Fibroblast of skin of abdomen (primary cell): Measurements from ENCODE around the gene JAK1. TPM values are rescaled to one million over a fixed set of nuclear protein-coding genes. Genes with fewer than 3 reads are reported as not detected.
A peak's percentile ranks its signal among the peaks of the same experiment; 100 is the strongest.
"Not testable (repeated sequence)": the region's sequence is repeated elsewhere in the genome, so short reads cannot be mapped to it uniquely, and the experiment has no call there.

ENCODE experiments used
- DNase-seq: peaks from one replicate; pipeline ENCODE4 v3.0.0-alpha.2; 2013
- polyA plus RNA-seq, 2 experiments: library from polyadenylated mRNA; unstranded; fragments of 120-200 nt; gene quantifications; one replicate each; pipeline ENCODE4 v1.2.1, GENCODE V29; 2013; ENCODE audit not compliant: insufficient read length in 2 of 2

Gene JAK1
- polyA plus RNA-seq (2013, experiment 1 of 2; ENCODE audit: insufficient read length): 96.0 TPM
- 94.9 TPM for polyA plus RNA-seq (2013, experiment 2 of 2; ENCODE audit: insufficient read length)

DNA sequence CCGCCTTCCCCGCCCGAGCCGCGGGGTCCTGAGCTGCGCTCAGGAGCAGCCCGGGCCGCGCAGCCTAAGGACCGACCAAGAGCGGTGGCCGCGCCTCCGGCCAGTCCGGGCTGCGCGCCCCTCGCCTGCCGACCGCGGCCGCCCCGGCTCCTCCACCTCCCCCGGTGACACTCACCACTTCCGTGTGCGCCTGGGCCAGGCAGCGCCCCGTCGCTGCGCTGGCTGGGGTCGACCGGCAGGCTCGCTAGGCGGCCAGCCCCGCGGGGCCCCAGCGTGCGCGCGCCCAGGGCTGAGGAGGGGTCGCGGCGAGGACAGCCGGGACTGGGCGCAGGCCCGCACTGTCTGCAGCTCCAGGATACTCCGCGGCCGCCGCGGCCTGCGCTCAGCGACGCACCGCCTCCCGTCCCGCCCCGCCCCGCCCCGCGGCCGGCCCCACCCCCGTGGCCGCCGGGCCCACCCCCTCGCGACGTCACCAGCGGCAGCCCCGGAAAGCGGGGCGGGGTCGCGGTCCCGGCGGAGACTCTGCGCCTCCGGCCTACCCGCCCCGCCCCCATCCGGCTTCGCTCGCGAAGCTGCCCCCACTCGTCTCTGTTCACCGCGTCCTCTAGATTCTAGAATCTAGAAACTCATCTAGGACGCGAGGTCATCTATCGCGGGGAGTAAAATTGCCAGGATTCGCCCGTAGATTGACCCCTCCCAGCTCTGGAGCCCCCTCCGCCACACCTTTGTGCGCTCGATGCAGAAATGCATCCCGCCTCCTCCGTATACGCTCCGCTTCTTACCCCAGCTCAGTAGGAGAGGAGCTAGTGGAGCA lies at the start of gene JAK1:
Gene JAK1, minus strand, starts transcription at position 392 of the 814 bp plus-strand sequence. CDS start 80,285 bp downstream, outside the sequence.
- peak; percentile 87 for DNase-seq

DNA sequence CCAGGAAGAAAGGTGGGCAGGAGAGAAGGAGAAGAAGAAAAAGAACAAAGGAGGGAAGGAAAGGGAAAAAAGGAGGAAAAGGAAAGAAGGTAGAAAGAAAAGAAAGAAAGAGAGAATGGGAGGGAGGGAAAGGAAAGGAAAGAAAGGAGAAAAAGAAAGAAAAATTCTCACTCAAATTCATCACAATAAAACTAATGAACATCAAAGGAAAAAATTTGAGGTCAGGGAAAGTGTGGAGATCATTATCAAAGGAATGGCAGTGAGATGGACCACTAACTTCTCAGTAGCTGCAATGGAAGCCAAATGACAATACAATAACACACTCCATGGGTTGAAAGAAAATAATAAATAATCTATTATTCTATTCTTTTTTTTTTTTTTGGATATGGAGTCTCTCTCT lies 48.0 kb upstream of the JAK1 start:
- DNase-seq: no peak

DNA sequence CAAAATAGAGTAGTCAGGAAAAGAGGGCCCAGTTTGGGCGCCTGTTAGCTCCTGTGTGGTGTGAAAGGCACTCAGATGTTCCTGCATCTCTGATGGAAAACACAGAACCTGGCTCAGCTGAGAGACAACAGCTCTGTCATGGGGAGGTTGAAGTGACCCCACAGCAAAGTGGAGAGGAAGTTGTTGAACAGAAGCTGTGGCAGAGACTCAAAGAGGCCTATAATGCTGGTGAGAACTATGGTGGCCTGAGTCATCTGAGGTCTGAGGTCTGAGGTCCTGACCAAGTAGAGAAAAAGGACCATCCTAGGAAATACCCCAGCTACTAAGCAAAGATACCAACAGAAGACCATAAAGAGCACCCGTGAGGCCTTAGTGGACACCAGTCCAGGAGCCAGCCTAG lies 45.6 kb upstream of the JAK1 start:
- DNase-seq: no peak

DNA sequence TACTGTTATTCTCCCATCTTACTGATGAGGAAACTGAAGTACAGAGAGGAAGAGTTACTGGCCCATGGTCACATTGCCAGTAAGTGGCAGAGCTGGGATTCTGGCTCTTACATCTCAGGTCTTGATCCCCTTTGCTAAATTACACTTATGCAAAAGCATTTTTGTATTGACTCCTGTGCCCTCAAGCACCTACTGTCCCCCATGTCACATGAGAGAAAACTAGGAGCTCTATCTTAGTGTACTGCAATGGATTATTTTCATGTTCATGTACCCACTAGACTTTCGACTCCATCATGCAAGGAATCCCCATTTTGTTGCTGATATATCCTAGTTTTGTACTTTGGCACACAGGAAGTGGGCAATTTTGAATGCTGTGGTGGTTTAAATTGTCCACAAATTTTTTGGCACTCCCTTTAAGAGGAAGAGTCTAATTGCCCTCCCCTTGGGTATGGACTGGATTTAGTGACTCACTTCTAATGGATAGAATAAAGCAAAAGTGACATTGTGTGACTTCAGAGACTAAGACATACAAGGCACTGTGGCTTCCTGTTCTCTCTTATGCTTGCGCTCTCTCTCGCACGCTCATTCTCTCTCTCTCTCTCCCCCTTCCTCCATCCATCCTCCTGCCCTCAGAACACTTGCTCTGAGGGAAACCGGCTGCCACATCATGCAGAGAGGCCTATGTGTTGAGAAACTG lies 43.5 kb upstream of the JAK1 start:
- no peak for DNase-seq

DNA sequence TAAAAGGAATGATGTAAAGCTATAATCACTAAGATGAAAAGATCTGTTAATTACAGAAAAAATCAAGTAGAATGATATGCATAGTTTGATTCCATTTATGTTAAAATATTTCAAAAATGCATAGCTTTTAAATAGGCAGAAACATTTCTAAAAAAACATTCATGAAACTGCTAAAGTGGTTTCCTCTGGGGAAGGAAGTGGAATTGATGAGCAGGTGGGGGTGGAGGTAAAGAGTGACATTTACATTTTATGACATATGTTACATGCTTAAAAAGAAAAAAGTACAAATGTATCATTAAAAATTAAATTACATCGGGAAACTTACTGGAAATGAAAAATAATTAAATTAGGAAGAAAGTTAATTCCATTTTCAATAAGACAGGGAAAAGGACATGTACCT lies 42.8 kb upstream of the JAK1 start:
- no peak for DNase-seq

DNA sequence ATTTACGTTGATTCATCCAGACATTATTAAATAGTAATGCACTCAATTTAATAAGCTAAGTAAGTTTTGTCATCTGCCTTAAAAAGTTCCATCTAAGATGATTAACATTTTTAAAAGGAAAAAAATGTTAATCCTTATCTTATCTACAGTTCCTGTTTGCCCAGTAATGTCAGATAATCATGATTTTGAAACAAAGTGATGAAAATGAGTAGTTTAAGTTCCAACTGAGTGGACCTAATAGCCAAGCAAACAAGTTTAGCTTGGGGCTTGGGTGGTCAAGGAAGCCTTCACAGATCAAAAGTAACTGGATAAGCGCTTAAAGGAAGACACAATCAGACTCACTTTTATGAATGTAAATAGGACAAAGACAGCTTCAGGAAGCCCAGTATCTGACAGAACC lies 40.5 kb upstream of the JAK1 start:
- DNase-seq: no peak

DNA sequence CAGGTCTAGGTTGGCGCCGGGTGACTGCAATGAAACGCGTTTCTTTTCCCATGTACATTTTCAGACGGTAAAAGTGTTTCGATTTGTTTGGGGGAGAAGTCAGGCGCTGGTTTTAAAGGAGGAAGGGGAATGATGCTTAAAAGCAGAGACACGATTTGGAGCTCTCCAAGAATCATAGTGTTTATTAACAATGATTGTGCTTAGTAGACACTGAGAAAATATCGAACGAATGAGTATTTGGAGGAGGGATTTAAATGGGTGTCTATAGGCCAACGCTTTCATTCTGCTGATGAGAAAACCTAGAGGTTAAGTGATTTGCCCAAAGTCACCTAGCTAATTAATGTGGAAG lies 36.9 kb upstream of the JAK1 start:
- DNase-seq: no peak

DNA sequence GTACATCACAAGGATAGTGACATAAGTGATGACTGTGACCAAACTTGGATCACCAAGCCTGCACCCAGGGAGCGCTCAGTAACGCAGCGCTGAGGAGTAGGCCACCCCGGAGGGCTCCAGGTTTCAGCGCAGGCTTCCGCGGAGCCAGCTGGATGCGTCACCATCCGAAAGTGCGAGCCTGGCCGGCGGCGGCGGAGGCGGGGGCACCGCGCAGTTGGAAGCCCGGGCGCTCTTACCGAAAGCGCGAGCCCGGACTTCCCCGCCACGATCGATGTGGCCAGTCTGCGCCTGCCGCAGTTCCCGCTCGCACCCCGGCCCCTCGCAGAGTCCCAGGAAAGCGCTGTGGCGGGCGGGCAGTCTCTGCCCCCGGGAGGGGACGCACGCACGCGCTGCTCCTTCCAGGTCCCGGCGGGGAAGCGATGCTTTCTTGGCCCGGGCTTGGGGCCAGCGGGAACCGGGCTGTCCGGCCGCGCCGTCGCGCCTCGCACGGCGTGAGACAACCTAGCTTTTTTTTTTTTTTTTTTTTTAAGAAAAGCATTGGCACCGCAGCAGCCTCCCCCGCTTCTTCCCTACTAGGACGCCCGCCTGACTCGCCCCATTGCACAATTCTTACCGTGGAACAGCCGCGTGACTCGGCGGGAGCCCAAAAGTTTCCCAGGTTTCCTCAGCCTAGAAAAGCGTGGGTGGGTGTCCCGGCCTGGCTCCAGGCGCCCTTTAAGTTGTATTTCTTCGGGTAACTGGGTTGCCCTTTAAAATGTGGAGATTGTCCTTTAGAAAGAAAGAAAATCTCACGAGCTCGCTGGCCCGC lies 36.4 kb upstream of the JAK1 start:
- peak; percentile 74 for DNase-seq

DNA sequence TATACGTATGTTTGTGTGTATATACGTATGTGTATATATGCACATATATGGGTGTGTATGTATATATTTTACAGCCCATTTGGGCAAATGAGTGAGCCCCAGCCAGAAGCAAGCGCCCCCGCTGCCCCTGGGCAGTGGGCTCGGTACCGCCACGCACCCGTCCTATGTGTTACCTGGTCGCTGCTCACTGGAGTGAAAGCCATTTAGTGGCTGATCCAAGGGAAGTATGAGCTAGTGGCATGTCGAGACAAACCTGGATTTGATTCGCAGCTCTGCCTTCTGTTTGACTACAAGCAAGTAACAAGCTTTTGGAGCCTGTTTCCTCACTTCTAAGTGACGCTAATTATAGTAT lies 35.8 kb upstream of the JAK1 start:
- DNase-seq: no peak

DNA sequence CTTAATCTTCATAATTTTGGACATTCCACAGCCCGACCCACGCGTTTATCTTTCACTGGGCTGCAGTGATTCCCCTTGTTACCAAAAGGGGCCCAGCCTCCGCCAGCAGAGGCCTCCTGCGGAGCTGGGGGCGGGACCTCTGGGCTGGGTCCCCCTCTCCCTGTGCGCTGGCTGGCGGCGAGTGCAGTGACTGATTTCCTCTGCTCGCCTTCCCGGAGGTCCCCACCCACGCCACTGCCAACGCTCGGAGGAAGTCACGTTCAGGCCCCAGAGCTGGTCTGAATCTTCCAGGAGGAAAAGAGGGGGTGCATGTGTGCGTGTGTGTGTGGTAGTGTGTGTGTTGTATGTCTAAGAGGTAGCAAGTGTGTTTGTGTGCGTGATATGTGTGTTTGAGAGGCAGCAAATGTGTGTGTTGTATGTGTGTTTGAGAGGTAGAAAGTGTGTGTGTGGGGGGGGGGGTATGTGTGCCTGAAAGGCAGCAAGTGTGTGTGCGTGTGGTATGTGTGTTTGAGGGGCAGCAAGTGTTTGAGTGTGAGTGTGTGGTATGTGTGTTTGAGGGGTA lies 35.0 kb upstream of the JAK1 start:
- peak; percentile 64 for DNase-seq

DNA sequence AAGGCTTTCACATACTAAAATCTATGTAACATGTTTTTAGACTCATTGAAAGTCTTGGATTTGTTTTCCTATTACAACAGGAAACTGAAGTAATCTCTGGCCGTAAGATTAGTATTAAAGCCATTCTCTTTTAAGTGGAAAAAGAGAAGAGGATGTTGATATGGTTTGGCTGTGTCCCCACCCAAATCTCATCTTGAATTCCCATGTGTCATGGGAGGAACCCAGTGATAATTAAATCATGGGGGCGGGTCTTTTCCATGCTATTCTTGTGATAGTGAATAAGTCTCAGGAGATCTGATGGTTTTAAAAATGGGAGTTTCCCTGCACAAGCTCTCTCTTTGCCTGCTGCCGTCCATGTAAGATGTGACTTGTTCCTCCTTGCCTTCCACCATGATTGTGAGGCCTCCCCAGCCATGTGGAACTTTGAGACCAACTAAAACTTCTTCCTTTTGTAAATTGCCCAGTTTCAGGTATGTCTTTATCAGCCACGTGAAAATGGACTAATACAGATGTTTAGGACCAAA lies 32.1 kb upstream of the JAK1 start:
- DNase-seq: not testable (repeated sequence)

DNA sequence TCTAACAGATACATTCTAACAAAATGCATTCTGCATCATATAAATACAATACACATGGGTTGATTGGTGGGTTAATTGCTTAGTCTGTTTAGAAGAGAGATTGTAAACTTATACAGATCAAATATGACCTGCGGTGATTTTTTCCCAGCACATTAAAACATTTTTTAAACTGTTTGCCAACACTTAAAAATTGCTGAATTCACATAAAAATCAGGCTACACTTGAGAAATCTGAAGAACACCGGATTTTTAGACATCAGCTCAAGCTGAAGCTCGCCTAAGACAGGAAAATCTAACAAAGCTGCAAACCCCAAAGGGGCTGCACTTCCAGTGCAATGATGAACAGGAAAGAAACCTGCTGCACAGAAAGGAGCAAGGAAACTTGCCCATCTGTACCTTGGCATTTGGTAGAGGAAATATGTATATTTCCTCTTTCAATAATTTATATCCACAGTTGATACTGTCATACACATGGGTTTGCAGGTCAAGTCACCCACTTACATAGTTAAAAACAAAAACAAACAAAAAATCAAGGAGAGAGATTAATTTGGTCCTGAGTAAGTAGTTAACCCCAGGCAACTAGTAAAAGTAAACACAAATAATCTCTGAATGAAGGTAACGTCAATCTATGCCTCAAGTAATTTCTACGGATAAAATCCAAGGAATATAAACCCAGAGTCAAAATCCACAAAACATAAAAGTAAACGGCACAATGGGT lies 30.4 kb upstream of the JAK1 start:
- no peak for DNase-seq

DNA sequence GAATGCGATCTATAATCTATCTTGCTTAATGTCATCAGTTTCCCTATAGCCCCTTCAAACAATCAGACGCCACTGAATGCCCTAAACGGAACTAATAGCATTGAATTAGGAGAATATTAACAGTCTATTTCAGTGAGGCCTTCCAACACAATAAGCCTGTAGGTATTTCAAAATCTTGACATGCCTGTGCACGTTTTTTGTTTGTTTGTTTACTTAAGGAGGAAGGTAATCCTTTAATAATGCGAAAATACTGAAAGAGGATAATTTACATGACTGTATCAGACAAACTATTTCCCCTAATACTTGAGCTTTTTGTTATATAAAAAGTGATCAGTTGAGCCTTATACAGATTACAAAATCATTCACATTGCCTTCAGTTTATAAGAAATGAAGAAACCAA lies 29.0 kb upstream of the JAK1 start:
- no peak for DNase-seq

DNA sequence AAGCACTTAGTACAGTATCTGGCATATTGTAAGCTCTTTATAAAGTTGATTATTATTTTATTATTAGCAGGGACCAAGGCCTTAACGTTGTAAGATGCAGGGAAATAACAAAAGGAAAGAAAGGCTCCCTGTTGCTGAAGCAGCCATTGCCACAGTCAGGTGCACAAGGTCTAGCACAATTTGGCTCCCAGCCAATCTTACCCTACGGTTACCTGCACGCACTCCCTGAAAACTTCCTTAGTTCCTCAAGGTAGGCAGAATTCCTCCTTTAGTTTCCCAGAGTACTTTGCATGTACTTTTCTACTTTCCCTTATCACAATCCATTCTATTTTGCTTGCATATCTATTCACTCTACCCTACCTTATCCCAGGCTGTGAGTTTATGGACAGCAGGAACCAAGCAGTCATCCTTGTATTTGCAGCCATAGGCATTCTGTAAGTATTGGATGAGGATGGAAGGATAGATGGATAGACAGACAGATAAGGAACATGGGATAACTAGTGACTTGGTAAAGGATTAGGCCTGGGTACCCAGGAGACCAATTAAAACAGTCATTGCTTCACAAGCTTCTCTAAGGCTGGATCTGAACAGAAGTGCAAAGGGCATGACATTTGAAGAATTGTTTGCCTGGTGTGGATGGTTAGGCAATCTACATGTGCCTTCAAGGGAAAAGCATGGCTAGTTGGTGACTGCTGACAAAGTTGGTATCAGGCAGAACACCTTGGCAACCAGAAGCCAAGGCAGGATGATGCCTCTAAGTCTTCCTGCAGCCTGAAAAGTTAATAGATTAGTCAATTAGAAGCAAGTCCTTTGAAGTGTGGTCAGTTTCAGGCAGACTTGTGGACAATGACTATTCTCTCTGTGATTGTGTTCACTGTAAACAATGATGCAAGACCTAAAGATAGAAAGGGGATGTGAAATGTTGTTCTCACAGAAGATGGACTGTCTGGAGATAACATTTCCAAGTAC lies 20.8 kb upstream of the JAK1 start:
- no peak for DNase-seq

DNA sequence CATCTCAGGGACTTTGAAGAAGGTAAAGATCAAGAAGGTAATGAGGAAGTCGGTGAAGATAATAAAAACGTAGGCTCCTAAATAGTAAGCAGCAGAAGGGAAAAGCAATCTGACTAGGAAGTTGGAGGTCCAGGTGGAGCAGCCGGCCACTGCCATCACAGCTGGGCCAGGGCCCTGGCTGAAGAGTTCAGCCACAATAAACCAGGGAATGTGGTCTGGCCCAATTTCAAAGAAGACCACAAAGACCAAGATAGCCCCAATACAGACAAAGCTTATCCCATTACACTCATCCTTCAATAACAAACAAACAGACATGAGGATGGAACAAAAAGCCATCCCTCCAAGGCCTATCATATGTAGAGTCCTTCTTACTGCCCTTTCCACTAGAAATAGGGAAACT lies 18.4 kb upstream of the JAK1 start:
- DNase-seq: no peak

DNA sequence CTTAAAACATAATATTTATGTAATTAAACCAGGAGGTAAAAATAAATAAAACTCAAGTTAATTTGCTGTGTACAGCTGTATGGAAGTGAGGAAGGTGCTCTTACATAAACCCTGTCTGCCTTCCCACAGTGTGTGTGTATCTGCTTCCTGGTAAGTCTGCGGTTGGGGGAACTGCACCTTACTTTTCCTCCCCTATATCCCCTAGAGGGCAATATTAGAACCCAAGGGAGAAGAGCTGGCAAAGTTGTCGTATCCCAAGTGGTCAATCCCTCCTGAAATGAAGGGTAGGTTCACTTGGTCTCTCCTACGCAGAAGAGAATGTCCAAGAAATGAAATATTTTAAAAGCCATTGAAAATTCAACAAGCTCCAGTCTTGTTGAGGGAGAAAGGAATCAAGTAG lies 17.8 kb upstream of the JAK1 start:
- DNase-seq: no peak

DNA sequence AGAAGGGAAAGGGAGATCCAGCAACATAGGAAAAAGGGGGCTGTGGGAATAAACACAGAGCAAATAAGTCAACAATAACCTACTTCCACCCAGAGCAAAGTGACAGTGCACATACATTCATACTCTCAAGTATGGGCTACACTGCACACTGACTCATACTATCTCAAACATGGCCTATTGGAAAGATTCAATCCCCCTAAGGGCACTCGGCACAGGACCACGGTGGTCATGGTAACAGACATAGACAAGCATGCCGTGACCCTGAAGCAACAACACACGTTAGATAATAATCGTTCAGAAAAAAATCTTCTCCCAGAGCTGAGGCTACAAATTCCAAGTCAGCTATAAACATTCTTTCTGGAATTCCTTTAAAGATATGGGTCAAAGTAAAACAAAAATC lies 16.8 kb upstream of the JAK1 start:
- DNase-seq: peak; percentile 46

DNA sequence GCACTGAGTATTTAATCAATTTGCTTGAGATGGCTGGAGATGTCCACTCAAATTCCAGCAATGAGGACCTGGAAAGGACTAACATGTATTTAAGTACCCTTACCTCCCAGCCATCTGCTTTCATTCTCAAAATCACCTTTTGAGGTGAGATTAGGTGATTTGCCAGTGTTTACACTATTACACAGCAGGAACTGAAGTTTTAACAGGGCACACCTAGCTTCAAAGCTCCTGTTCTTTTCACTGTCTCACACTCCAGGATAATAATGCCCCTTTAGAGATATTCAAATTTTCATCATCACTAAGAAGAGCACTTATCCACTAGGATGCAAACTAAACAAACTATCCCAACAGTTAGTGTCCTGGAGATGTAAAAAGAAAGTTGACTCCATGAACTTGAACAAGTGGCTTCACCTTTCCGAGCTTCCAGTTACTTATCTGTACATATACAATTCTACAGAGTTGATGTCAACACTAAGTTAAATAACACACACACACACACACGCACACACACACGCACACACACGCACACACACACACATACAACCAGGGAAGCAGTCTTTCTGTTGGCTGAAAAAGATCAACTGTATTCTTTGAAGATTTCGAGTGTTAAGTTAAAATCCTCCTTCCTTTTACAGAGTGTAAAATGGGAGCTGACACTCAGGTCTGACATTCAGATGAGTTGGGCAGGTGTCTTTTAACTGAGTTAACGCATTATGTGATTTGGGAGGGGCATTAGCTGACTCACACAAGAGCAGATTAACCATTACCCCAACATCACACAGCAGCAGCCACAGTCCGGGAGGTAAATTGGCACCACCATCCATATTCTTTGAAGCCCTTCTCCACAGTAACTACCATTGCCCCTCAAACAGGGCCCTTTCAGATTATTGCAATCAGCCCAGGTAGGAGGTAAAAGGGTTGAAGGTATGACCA lies 15.5 kb upstream of the JAK1 start:
- no peak for DNase-seq

DNA sequence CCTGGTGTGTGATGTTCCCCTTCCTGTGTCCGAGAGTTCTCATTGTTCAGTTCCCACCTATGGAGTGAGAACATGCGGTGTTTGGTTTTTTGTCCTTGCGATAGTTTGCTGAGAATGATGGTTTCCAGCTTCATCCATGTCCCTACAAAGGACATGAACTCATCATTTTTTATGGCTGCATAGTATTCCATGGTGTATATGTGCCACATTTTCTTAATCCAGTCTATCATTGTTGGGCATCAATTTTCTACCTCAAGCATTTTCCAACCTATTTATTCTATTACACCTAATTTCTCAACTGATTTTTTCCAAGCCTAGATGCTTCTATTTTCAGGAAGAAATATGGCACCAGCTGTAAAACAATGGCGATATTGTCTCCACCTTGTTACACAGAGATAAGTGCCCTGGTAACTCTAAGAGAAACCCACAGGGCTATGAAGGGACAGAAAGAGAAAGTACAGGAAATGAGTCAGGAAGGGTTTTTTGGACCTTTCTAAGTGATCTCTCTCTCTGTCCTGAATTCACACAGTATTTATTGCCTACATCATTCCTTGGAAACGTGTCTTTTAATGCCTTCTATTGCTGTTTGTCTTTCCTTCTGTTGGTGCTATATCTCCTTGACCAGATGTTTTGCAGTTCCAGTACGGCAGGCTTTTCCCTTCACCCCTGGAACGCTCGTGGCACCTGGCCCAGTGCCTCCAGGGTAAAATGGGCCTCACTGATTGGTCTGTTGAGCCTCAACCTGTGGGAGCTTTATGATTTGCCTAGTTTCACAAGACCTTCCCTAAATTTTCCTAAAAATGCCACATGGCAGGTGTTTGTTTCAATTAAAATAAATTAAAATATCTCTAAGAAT lies 14.6 kb upstream of the JAK1 start:
- no peak for DNase-seq
